ENCODE measurements around the gene RUVBL2. TPM values are rescaled to one million over a fixed set of nuclear protein-coding genes. Genes with fewer than 3 reads are reported as not detected.

Gene RUVBL2
- total RNA-seq, 1 donor, result 122 TPM

- no peak overlapping the region for H2AFZ ChIP-seq (ENCODE audit: low read length)
- TF ChIP-seq CTCF (IDR thresholded peaks at IDR 0.05; ENCODE audit: extremely low read depth, low read depth, low read length), result no peak
- peaks cover 24% of the 10 kb centered on the region for H3K36me3 ChIP-seq (ENCODE audit: insufficient read depth, low read length)
- peaks cover 19% of the 10 kb centered on the region for H3K79me2 ChIP-seq (ENCODE audit: insufficient read depth, low read length)
- H3K27ac ChIP-seq (ENCODE audit: low read depth, low read length), result peak overlapping the region; percentile 88
- peak; percentile 15 for DNase-seq (ENCODE audit: insufficient read length, low spot score, missing footprints)
- no peaks in the 10 kb centered on the region for H3K27me3 ChIP-seq (ENCODE audit: insufficient read depth, low read length)
- peaks cover 36% of the 10 kb centered on the region for H3K4me1 ChIP-seq (ENCODE audit: insufficient read depth, low read length)
- no peaks in the 10 kb centered on the region for H3K9me3 ChIP-seq (ENCODE audit: low read depth, low read length)
- H3K4me2 ChIP-seq (ENCODE audit: insufficient read depth, low read length), result peak overlapping the region; percentile 87
- H4K20me1 ChIP-seq (ENCODE audit: insufficient read depth, low read length), result peaks cover 29% of the 10 kb centered on the region
- H3K4me3 ChIP-seq (ENCODE audit: insufficient read depth, low read length), result peak overlapping the region; percentile 88
Measured at GRCh38 chr19:48966541-48967345, 26.9 kb upstream of the RUVBL2 start.

DNA sequence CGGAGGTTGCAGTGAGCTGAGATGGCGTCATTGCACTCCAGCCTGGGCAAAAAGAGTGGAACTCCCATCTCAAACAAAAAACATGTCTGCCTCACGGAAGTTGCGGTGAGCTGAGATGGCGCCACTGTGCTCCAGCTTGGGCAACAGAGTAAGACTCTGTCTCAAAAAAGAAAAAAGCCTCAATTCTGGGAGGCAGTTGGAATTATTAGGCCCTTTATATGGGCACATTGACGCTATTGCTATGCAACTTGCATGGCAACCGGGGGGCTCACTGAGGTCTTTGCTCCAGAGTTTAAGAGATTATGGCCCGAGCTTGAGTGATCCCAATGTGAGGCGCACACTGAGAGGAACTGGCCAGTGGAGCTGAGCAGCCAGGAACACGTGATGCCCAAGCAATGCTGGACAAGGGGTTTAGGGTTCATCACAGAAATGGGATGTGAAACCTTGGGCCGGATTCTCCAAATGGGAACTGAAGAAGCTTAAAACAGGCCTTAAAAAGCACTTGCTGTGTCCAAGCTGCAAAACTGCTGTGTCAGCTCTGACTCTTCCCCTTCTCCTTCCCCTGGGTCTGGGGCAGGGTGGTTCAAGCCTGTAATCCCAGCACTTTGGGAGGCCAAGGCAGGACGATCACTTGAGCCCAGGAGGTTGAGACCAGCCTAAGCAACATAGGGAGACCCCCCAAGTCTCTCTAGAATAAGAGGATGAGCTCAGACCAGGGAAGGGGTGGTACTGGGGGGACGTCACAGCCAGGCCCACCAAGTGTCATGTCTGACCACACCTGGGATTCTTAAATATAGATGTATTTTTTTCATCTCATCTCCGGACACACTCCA is 26.1 kb upstream of the RUVBL2 start:
- peak overlapping the region; percentile 36 for H3K27ac ChIP-seq (ENCODE audit: low read depth, low read length)
- H3K9me3 ChIP-seq (ENCODE audit: low read depth, low read length), result no peaks in the 10 kb centered on the region
- H3K27me3 ChIP-seq (ENCODE audit: insufficient read depth, low read length), result no peaks in the 10 kb centered on the region
- peaks cover 29% of the 10 kb centered on the region for H4K20me1 ChIP-seq (ENCODE audit: insufficient read depth, low read length)
- DNase-seq (ENCODE audit: insufficient read length, low spot score, missing footprints), result peak; percentile 61
- H2AFZ ChIP-seq (ENCODE audit: low read length), result no peak overlapping the region
- H3K36me3 ChIP-seq (ENCODE audit: insufficient read depth, low read length), result peaks cover 24% of the 10 kb centered on the region
- no peak for TF ChIP-seq CTCF (IDR thresholded peaks at IDR 0.05; ENCODE audit: extremely low read depth, low read depth, low read length)
- peak overlapping the region; percentile 87 for H3K4me2 ChIP-seq (ENCODE audit: insufficient read depth, low read length)
- peaks cover 19% of the 10 kb centered on the region for H3K79me2 ChIP-seq (ENCODE audit: insufficient read depth, low read length)
- H3K4me1 ChIP-seq (ENCODE audit: insufficient read depth, low read length), result peaks cover 36% of the 10 kb centered on the region
- peak overlapping the region; percentile 88 for H3K4me3 ChIP-seq (ENCODE audit: insufficient read depth, low read length)

DNA sequence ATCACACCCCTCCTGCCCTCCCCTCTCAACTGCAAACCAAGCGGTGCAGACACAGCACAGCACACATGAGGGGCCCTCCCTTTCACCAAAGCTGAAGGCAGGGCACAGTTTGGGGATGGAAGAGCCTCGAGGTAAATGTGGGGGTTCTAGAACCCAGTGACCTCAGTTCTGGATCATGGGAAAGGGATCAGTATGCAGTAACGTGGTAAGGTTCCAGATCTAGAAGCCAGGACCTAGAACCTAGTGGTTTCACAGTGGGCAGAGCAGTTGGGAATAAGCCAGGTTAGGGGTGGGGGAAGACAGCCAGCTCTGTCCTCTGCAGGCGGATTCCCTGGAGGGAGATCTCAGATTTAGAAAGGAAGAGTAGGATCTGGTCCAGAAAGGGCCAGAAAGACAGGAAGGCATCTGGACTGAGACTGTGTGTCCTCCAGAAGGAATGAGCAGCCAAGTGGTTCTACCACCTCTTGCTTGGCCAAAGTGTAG is 25.5 kb upstream of the RUVBL2 start:
- peaks cover 35% of the 10 kb centered on the region for H3K4me1 ChIP-seq (ENCODE audit: insufficient read depth, low read length)
- no peak overlapping the region for H2AFZ ChIP-seq (ENCODE audit: low read length)
- peak overlapping the region; percentile 36 for H3K27ac ChIP-seq (ENCODE audit: low read depth, low read length)
- peak; percentile 41 for DNase-seq (ENCODE audit: insufficient read length, low spot score, missing footprints)
- H4K20me1 ChIP-seq (ENCODE audit: insufficient read depth, low read length), result peaks cover 29% of the 10 kb centered on the region
- H3K9me3 ChIP-seq (ENCODE audit: low read depth, low read length), result no peaks in the 10 kb centered on the region
- no peak overlapping the region for H3K4me3 ChIP-seq (ENCODE audit: insufficient read depth, low read length)
- no peaks in the 10 kb centered on the region for H3K27me3 ChIP-seq (ENCODE audit: insufficient read depth, low read length)
- H3K4me2 ChIP-seq (ENCODE audit: insufficient read depth, low read length), result no peak overlapping the region
- TF ChIP-seq CTCF (IDR thresholded peaks at IDR 0.05; ENCODE audit: extremely low read depth, low read depth, low read length), result no peak
- peaks cover 24% of the 10 kb centered on the region for H3K36me3 ChIP-seq (ENCODE audit: insufficient read depth, low read length)
- H3K79me2 ChIP-seq (ENCODE audit: insufficient read depth, low read length), result peaks cover 19% of the 10 kb centered on the region

DNA sequence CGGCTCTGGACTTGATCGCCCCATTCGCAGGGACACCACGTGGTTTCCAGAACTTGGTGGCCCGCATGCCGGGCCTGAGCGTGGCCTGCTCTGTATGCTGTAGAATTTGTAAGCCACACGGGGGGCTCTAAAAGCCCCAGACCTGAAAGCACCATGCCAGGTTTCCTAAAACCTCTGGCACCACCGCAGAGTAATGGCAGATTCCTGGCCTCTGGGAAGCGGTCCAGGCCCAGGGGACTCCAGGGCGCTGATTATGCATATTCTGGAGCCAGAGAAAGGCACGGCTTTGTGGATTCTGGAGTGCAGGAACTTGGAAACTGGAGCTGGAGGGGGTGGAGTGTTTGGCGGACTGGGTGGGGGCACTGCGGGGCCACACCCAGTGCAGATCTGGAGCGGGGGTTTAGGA is 24.9 kb upstream of the RUVBL2 start:
- H3K4me2 ChIP-seq (ENCODE audit: insufficient read depth, low read length), result no peak overlapping the region
- H3K79me2 ChIP-seq (ENCODE audit: insufficient read depth, low read length), result peaks cover 19% of the 10 kb centered on the region
- H3K9me3 ChIP-seq (ENCODE audit: low read depth, low read length), result no peaks in the 10 kb centered on the region
- peaks cover 26% of the 10 kb centered on the region for H3K36me3 ChIP-seq (ENCODE audit: insufficient read depth, low read length)
- H4K20me1 ChIP-seq (ENCODE audit: insufficient read depth, low read length), result peaks cover 29% of the 10 kb centered on the region
- H3K4me3 ChIP-seq (ENCODE audit: insufficient read depth, low read length), result no peak overlapping the region
- TF ChIP-seq CTCF (IDR thresholded peaks at IDR 0.05; ENCODE audit: extremely low read depth, low read depth, low read length), result no peak
- no peak overlapping the region for H2AFZ ChIP-seq (ENCODE audit: low read length)
- DNase-seq (ENCODE audit: insufficient read length, low spot score, missing footprints), result peak; percentile 46
- H3K4me1 ChIP-seq (ENCODE audit: insufficient read depth, low read length), result peaks cover 29% of the 10 kb centered on the region
- no peaks in the 10 kb centered on the region for H3K27me3 ChIP-seq (ENCODE audit: insufficient read depth, low read length)
- H3K27ac ChIP-seq (ENCODE audit: low read depth, low read length), result no peak overlapping the region

Data from osteoblast (primary cell).